HG03108 (cell line): ENCODE measurements around the gene DUOX2.
"Not testable (repeated sequence)": the region's sequence is repeated elsewhere in the genome, so short reads cannot be mapped to it uniquely, and the experiment has no call there.

Experiments used
- ATAC-seq: cut with Tn5 transposase; IDR thresholded peaks from one replicate; pipeline ENCODE4 v1.9.1; 2021; ENCODE audit warnings: moderate library complexity; ENCODE audit not compliant: unreplicated experiment

Gene DUOX2

DNA sequence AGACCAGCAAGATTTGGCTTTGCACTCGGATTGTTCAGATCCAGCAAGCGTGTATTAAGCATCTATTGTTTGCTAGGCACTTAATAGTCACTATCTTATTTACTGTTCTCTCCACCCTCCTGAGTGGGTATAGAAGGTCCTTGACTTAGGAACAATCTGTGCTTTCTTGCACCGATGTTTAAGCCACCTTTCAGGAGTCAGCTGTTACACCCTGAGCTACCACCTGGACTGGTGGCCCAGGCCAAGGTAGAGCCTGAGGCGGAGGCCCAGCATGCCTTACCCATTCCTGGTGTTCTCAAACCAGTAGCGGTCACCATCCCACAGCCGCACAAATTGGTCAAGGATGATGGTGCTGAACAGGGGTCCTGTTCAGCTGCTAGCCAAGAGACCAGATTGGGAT is 25.8 kb upstream of the DUOX2 start:
- ATAC-seq, result no peak

GRCh38 chr15:45138814-45139765 is 25.1 kb upstream of the DUOX2 start:
- no peak for ATAC-seq

DNA sequence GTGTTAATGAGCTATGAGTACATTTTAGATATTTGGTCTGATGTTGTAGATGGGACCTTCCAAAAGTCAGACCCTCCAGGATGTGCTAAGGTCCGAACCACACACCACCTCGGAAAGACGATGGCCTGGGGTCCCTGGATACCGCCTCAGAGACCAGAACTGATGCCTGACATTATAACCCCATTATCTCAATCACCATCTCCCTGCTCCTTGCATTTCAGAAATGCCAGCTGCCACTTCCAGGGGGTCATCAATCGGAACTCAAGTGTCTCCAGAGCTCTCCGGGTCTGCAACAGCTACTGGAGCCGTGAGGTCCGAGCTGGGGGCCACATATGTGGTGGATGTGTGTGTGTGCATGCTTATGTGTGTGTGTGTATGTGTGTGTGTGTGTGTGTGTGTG is 23.7 kb upstream of the DUOX2 start:
- ATAC-seq, result no peak

DNA sequence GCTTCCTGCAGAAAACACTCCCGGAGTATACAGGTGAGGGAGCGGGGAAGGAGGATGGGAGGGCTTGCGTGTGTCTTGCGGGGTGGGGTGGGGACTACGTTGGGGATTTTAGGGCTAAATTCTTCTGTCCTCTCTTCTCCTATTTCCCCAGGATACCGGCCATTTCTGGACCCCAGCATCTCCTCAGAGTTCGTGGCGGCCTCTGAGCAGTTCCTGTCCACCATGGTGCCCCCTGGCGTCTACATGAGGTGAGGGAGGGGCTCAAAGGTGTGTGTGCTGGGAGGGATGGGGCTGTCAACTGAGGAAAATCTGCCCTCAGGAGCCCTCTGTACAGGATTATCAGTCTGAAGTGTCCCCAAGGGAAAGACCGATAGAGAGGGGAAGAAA is 22.4 kb upstream of the DUOX2 start:
- no peak for ATAC-seq

DNA sequence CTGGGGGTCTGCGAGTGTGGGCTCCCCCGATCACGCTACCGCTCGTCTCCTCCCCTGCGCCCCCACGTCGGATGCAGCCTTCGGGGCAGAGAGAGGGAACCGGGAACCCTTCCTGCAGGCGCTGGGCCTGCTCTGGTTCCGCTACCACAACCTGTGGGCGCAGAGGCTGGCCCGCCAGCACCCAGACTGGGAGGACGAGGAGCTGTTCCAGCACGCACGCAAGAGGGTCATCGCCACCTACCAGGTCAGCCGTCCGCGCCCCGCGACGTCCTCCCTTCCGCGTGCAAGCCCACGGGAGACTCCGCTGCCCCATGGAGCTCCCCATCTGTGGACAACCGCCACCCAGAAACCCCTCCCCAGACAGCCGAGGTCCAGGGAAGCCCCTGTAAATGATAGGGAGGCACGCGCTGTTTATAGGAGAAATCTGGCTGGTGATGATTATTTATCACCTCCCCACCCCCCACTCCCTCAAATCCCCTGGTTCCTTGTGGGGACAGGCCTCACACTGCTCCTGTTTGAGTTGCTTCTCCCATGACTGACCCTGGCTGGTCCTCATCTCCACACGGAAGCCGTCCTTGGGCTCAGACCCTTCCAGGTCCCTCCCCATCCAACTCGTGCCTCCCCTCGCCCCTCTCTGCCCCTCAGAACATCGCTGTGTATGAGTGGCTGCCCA is 21.9 kb upstream of the DUOX2 start:
- ATAC-seq, result not testable (repeated sequence)

DNA sequence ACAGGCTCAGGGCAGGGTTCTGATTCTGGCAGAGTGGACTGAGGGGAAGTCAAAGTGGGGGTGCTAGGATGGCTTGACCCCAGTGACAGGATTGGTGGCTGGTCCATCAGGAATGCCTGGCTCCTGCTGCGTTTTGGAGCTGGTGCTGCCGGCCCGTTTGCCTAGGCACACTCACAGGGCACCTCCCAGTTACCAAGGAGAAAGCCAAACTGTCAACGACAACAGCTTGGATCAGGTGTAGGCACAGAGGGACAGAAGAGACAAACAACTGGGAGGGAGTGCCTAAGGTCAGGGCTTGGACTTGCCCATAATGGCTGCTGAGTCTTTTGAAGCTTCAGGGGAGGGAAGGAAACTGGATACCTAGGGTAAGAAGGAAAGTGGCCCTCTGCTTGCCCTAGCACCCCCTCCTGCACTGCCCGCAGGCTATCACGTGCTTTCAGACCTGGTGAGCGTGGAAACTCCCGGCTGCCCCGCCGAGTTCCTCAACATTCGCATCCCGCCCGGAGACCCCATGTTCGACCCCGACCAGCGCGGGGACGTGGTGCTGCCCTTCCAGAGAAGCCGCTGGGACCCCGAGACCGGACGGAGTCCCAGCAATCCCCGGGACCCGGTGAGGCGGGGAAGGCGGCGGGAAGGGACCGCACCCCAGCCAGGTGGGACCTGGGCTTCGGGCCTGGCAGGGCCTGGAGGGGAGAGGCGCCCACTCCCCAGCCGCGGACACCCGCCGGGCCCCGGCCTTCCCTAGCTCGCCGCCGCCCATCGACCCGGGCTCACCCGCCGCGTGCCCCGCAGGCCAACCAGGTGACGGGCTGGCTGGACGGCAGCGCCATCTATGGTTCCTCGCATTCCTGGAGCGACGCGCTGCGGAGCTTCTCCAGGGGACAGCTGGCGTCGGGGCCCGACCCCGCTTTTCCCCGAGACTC is 21.0 kb upstream of the DUOX2 start:
- ATAC-seq, result no peak

- ATAC-seq, result no peak
Observed at GRCh38 chr15:45134046-45134445, 20.1 kb upstream of the DUOX2 start.

DNA sequence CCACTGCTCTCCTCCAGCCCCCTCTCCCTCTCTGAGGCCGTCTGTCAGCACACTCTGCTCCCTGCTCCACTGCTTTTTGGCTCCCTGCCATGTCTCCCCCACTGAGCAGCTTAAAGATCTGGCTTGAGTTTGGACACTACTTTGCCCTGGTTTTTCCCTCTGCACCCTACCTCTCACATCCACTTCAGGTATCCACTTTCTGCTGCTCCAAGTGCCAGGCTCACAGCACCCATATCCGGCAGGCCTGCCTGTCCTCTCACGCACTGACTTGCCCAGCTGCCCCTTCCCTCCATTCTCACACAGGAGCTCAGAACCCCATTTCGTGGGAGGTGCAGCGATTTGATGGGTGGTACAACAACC is 19.6 kb upstream of the DUOX2 start:
- ATAC-seq, result no peak

DNA sequence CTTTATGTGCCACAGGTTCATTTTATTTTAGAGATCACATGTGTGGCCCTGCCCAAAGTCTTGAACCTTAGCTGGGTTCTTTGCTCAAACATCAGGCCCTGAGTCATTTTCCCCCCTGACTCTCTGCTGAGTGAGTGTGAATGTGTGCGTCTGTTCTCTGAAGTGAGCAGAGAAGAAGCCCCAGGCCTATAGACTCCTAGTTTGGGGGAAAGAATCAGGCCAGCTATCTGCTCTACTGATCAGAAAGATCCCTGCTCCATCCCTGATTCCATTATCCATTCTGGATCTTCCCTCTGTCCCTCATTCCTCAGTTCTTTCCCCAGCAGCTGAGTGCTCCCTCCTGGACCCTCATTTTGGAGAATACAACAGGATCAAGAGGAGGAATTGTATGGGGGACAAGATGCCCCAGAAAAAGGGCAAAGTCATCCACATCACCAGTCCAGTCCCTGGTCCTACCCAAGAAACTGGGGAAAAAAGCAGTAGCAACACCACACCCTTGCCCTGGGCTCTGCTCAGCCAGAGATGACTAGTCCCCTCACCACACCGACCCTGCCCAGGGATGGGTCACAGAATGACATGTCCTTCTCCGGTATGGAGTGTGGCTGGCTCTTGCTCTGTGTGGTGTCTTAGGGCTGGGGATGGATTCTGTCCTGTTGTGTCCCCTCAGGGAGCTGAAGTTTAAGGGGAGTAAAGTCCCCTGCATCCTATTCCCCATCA is 19.0 kb upstream of the DUOX2 start:
- ATAC-seq, result no peak

DNA sequence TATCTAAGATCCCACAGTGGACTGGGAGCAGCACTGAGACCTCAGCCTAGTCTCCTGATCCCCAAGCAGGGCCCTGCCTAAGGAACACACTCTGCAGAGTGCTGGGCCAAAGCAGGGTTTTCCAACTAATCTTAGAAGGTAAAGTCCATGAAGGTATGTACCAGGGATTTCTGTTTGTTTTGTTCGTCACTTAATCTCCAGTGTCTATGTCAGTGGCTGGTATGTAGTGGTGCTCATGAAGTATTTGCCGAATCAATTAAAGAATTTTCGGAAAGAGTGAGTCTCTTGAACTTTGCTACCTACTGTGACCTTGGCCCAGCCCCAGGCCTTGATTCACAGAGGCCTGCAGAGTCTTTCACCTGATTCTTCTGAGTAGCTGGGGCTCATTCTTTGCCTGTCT is 17.5 kb upstream of the DUOX2 start:
- no peak for ATAC-seq

- ATAC-seq, result no peak
Observed at GRCh38 chr15:45130291-45131000, 16.5 kb upstream of the DUOX2 start.

GRCh38 chr15:45129651-45130129 is 15.7 kb upstream of the DUOX2 start, which contains the start of the genes DUOX1 and DUOXA1:
DUOX1 (plus strand) TSS chr15:45129994; CDS start chr15:45131967, 1,973 bp downstream.
DUOXA1 (minus strand) TSS chr15:45129879; CDS start chr15:45123014, 6,865 bp downstream.
- ATAC-seq, result no peak

GRCh38 chr15:45128971-45129639 is 15.1 kb upstream of the DUOX2 start:
- no peak for ATAC-seq

- ATAC-seq, result no peak
Observed at GRCh38 chr15:45126535-45127158, 12.7 kb upstream of the DUOX2 start.

- ATAC-seq, result no peak
Observed at GRCh38 chr15:45123397-45123796, 9.4 kb upstream of the DUOX2 start.

DNA sequence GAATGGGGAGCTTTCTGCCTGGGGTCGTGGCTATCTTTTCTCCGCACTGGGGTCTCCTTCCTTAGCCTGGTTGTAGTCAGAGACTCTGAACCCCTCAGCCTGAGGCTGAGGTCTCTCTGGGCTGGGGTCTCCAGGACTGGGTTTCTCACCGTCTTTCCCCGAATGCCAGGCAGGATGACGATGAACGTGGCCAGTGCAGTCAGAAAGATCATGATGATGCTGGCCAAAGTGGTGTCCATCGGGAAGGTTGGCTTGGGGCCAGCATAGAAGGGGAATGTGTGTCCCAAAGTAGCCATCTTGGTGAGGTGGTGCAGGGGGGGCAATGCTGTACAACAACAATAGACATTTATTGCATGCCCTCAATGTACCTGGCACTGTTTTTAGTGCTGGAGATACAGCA is 8.7 kb upstream of the DUOX2 start:
- ATAC-seq, result no peak

- ATAC-seq, result no peak
Observed at GRCh38 chr15:45121706-45122417, 7.9 kb upstream of the DUOX2 start.

DNA sequence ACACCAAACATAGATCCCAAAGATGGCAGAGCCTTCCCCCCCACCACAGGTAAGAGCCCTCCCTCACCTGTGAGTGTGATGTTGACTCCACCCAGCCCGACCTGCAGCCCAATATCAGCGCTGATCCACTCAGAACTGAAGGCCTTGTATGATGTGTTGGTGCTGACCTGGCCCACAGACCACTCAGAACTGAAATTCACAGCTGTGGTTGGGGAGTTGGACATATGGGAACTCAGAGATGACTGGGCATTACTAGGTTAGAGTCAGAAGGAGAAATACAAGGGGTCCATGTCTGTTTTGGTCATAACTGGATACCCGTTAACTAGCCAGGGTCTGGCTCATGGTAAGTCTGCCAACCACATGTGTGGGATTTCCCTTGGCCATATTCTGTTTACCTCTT is 7.0 kb upstream of the DUOX2 start:
- ATAC-seq, result no peak
